HCT116 (cell line): ENCODE measurements around the gene ARID5B. TPM values are rescaled to one million over a fixed set of nuclear protein-coding genes. Genes with fewer than 3 reads are reported as not detected.

Source experiments
- ATAC-seq: fragments of 200-7000 bp; cut with Tn5 transposase; 2 replicates; pipeline ENCODE4 v1.9.1; 2020; ENCODE audit warnings: mild to moderate bottlenecking, moderate library complexity
- BruUV-seq: library from RNA; stranded (reverse); fragments of 400-500 nt; replicated peaks from 2 replicates; lab custom pipeline; 2021; lab: Mats Ljungman, UMichigan
- CTCF ChIA-PET: fragments of 300-600 bp; sonication (Branson Sonifier 250); formaldehyde crosslinking; loops from one replicate; lab custom pipeline; 2021; ENCODE audit warnings: antibody characterized with exemption; lab: Charles Lee
- POLR2A ChIA-PET: fragments of 300-600, 350-600 bp; sonication (Branson Sonifier 250); formaldehyde crosslinking; loops from one replicate; lab custom pipeline; 2021; ENCODE audit warnings: antibody characterized with exemption; lab: Charles Lee
- RAD21 ChIA-PET, 2 experiments: fragments of 300-600 bp; sonication (Branson Sonifier 250); formaldehyde crosslinking; loops; one replicate each; lab custom pipeline; 2023; ENCODE audit warnings: low total read pairs in 2 of 2; ENCODE audit not compliant: uncharacterized antibody in 2 of 2, unreplicated experiment in 2 of 2, low non-redundant PET in 1 of 2; lab: Charles Lee
- DNase-seq: peaks from one replicate; pipeline ENCODE4 v3.0.0-alpha.2; 2010; ENCODE audit warnings: low read depth, low spot score
- H2AFZ ChIP-seq: fragments of 200-600 bp; shearing (Covaris generic), sonication (generic); 2 replicates; pipeline ENCODE4 v1.6.1; 2017; ENCODE audit warnings: low read depth, mixed run types, mixed read lengths, antibody characterized with exemption, low read length; ENCODE audit not compliant: poor library complexity, severe bottlenecking
- H3K27ac ChIP-seq: 2 replicates; pipeline ENCODE4 v1.5.1; 2012; ENCODE audit warnings: low read depth, low read length
- H3K27me3 ChIP-seq: fragments of 200-600 bp; sonication (generic); 2 replicates; pipeline ENCODE4 v1.6.1; 2016; ENCODE audit warnings: mixed run types, low read length, mixed read lengths; ENCODE audit not compliant: insufficient read depth
- H3K36me3 ChIP-seq, 2 experiments: fragments of 200-500 bp in 1 of 2; fragments of 200-600 bp in 1 of 2; sonication (Bioruptor generic) in 1 of 2; sonication (generic) in 1 of 2; 2 replicates each; pipeline versions ENCODE4 v1.5.1 to v1.6.1; 2014 to 2016; ENCODE audit warnings: low read length in 2 of 2, inconsistent platforms in 1 of 2, mixed read lengths in 1 of 2, mixed run types in 1 of 2; ENCODE audit not compliant: insufficient read depth in 2 of 2, control insufficient read depth in 1 of 2
- H3K4me1 ChIP-seq, 2 experiments: fragments of 200-600 bp in 1 of 2; sonication (generic) in 1 of 2; 2 replicates each; pipeline versions ENCODE4 v1.5.1 to v1.6.1; 2012 to 2017; ENCODE audit warnings: low read length in 2 of 2, inconsistent platforms in 1 of 2, mild to moderate bottlenecking in 1 of 2, mixed read lengths in 1 of 2, mixed run types in 1 of 2, moderate library complexity in 1 of 2; ENCODE audit not compliant: insufficient read depth in 2 of 2, control insufficient read depth in 1 of 2
- H3K4me2 ChIP-seq: fragments of 200-600 bp; sonication (generic); 2 replicates; pipeline ENCODE4 v1.6.1; 2017; ENCODE audit warnings: mixed run types, low read length, mixed read lengths
- H3K4me3 ChIP-seq, 2 experiments: fragments of 200-600 bp in 1 of 2; sonication (generic) in 1 of 2; replicated peaks in 1 of 2; 2 replicates each; pipeline ENCODE4 v1.5.1; 2011 to 2016; ENCODE audit warnings: low read length in 2 of 2, control low read depth in 1 of 2, low read depth in 1 of 2, mild to moderate bottlenecking in 1 of 2, mixed read lengths in 1 of 2, mixed run types in 1 of 2
- H3K79me2 ChIP-seq: fragments of 200-600 bp; sonication (generic); 2 replicates; pipeline ENCODE4 v1.6.1; 2017; ENCODE audit warnings: mild to moderate bottlenecking, mixed run types, low read length, moderate library complexity, mixed read lengths; ENCODE audit not compliant: insufficient read depth
- H3K9ac ChIP-seq: fragments of 200-600 bp; sonication (generic); 2 replicates; pipeline ENCODE4 v1.6.1; 2016; ENCODE audit warnings: low read length, mixed read lengths
- H3K9me2 ChIP-seq: fragments of 200-600 bp; sonication (generic), shearing (Covaris generic); 2 replicates; pipeline ENCODE4 v1.6.1; 2017; ENCODE audit warnings: mixed run types, mild to moderate bottlenecking, moderate library complexity; ENCODE audit not compliant: insufficient read depth
- H3K9me3 ChIP-seq, 2 experiments: fragments of 200-500 bp in 1 of 2; fragments of 200-600 bp in 1 of 2; sonication (Bioruptor generic) in 1 of 2; sonication (generic) in 1 of 2; 2 replicates each; pipeline ENCODE4 v1.6.1; 2014 to 2017; ENCODE audit warnings: low read length in 2 of 2, mixed read lengths in 2 of 2, inconsistent platforms in 1 of 2, low read depth in 1 of 2, mild to moderate bottlenecking in 1 of 2, mixed run types in 1 of 2, moderate library complexity in 1 of 2; ENCODE audit not compliant: control insufficient read depth in 1 of 2, insufficient read depth in 1 of 2
- H4K20me1 ChIP-seq: fragments of 200-600 bp; sonication (generic), shearing (Covaris generic); 2 replicates; pipeline ENCODE4 v1.6.1; 2017; ENCODE audit warnings: mixed run types, mild to moderate bottlenecking, moderate library complexity; ENCODE audit not compliant: insufficient read depth
- CEBPB ChIP-seq: IDR thresholded peaks from 2 replicates; pipeline ENCODE4 v1.6.1; 2012; ENCODE audit warnings: low read depth
- EGR1 ChIP-seq: IDR thresholded peaks from 2 replicates; pipeline ENCODE4 v1.6.1; 2012; ENCODE audit warnings: low read depth
- ELF1 ChIP-seq: IDR thresholded peaks from 2 replicates; pipeline ENCODE4 v1.6.1; 2012; ENCODE audit warnings: low read depth, borderline replicate concordance
- EZH2 ChIP-seq: fragments of 200-600 bp; sonication (generic); IDR thresholded peaks from 2 replicates; pipeline ENCODE4 v1.6.1; 2017; ENCODE audit warnings: antibody characterized with exemption, mixed run types
- JUND ChIP-seq: IDR thresholded peaks from 2 replicates; pipeline ENCODE4 v1.6.1; 2012
- POLR2A ChIP-seq: IDR thresholded peaks from 2 replicates; pipeline ENCODE4 v1.7.0; 2011; ENCODE audit warnings: borderline replicate concordance; ENCODE audit not compliant: insufficient read depth, insufficient read length; ENCODE audit errors: extremely low read depth
- POLR2AphosphoS5 ChIP-seq: IDR thresholded peaks from 2 replicates; pipeline ENCODE4 v1.6.1; 2011; ENCODE audit warnings: mild to moderate bottlenecking, low read depth, low read length, moderate library complexity
- RAD21 ChIP-seq: IDR thresholded peaks from 2 replicates; pipeline ENCODE4 v1.6.1; 2012; ENCODE audit warnings: low read depth, mild to moderate bottlenecking
- REST ChIP-seq: IDR thresholded peaks from 2 replicates; pipeline ENCODE4 v1.6.1; 2012; ENCODE audit warnings: low read depth
- SIN3A ChIP-seq: IDR thresholded peaks from 2 replicates; pipeline ENCODE4 v1.6.1; 2012; ENCODE audit warnings: low read depth
- YY1 ChIP-seq: IDR thresholded peaks from 2 replicates; pipeline ENCODE4 v1.6.1; 2011; ENCODE audit warnings: low read length, low read depth, moderate library complexity, mild to moderate bottlenecking; ENCODE audit not compliant: insufficient replicate concordance; ENCODE audit errors: extremely low read depth
- ZBTB33 ChIP-seq: IDR thresholded peaks from 2 replicates; pipeline ENCODE4 v1.6.1; 2011; ENCODE audit warnings: mild to moderate bottlenecking, low read length, moderate library complexity; ENCODE audit not compliant: insufficient replicate concordance; ENCODE audit errors: extremely low read depth
- ZFX ChIP-seq: fragments of 450-650 bp; IDR thresholded peaks from 2 replicates; pipeline ENCODE4 v1.6.1; 2017
- ZNF274 ChIP-seq: fragments of 200-500 bp; sonication (Bioruptor generic); IDR thresholded peaks from 2 replicates; pipeline ENCODE4 v1.6.1; 2014; ENCODE audit warnings: mild to moderate bottlenecking, low read depth, low read length, inconsistent platforms
- intact Hi-C: fragments of 100-400 bp; cut with micrococcal nuclease; formaldehyde crosslinking; loops from 2 replicates; pipeline ENCODE4 v1.10.0; 2022
- total RNA-seq: library from RNA; stranded (reverse); gene quantifications from one replicate; pipeline ENCODE4 v1.2.1, GENCODE V29; 2021; ENCODE audit not compliant: unreplicated experiment

ARID5B gene
- total RNA-seq, 1 experiment from 2014 or later: 4.7 TPM

- ChIA-PET RAD21 (no interaction called here), CTCF (no interaction called here), POLR2A (no interaction called here)
- intact Hi-C loops: no loop called here
- Histone ChIP-seq H3K36me3 (no peaks in the 10 kb centered on the region), H3K27me3 (no peaks in the 10 kb centered on the region), H3K4me2 (no peak overlapping the region), H3K79me2 (no peaks in the 10 kb centered on the region), H3K27ac (no peak overlapping the region), H2AFZ (no peak overlapping the region), H3K4me1 (peaks cover 0 to 8% of the 10 kb centered on the region in 2 experiments; a peak in 2 of 4 replicates), H3K9ac (no peak overlapping the region), H3K9me3 (no peaks in the 10 kb centered on the region), H4K20me1 (no peaks in the 10 kb centered on the region), H3K4me3 (no peak overlapping the region), H3K9me2 (no peaks in the 10 kb centered on the region)
- ATAC-seq (no peak), DNase-seq (no peak)
- BruUV-seq: no TSS peak
- TF ChIP-seq POLR2A (no peak), YY1 (no peak), ZNF274 (no peak), CEBPB (no peak), ELF1 (no peak), ZFX (no peak), SIN3A (no peak), POLR2AphosphoS5 (no peak), RAD21 (no peak), ZBTB33 (no peak), JUND (no peak), REST (no peak), EGR1 (no peak), EZH2 (no peak)
Measured at GRCh38 chr10:61877887-61878739, 23.4 kb upstream of the ARID5B start.
